Measurements from ENCODE around the gene CASZ1. TPM values are rescaled to one million over a fixed set of nuclear protein-coding genes. Genes with fewer than 3 reads are reported as not detected.

The CASZ1 gene
- total RNA-seq, 4 donors from 2014 or later: 39.1 to 215 (median 115) TPM

DNA sequence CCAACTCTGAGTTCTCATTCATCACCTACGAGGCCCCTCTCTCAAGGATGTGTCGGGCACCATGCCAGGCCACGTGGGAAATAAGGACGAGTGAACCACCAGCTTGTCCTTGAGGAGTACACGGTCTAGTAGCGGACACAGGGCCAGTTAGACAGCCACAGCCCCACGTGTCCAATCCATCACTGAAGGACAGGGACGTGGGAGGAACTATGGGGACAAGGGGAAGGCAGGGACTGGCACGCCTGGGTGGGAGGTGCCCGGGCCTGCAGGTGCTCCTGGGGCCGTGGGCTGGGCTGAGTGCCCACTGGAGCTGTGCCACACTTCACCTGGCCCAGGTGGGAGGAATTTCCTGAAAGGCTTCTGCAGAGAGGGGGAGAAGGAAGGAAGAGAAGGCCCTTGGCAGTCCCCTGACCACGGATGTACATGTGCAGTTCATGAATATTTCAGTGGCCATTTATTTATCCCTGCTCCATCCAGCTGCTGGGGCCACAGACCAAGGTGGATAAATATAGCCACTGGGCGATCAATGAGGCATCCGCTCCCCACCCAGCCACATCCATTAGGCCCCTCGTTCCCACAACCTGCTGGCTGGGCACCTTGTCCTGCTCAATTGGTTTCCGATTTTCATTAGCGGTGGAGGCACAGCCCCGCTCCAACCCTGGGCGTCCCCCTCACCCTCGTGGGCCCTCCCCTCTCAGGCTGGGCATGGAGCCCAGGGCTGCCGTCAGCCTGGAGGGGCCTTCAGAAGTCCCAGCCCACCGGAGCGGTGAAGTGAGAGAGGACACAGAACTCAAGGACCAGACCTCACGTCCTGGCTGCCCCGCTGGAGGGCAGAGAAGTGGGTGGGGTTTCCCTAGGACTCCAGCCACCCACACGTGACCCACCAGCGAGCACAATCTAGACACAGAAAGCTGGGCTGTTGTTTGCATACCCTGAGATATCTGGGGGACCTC, 59.5 kb downstream of the CASZ1 start:
- Histone ChIP-seq H3K27me3 (no peaks in the 10 kb centered on the region), H3K27ac (peak overlapping the region; percentile 44 to 75 (median 56)), H3K36me3 (no peaks in the 10 kb centered on the region), H3K4me1 (peaks cover 8 to 50% (median 34%) of the 10 kb centered on the region in 4 donors), H3K9me3 (no peaks in the 10 kb centered on the region), H3K4me3 (no peak overlapping the region)
- TF ChIP-seq POLR2A (IDR thresholded peaks at IDR 0.05): no peak
- TF ChIP-seq POLR2AphosphoS5 (IDR thresholded peaks at IDR 0.05): no peak
- TF ChIP-seq, protein P1, sequence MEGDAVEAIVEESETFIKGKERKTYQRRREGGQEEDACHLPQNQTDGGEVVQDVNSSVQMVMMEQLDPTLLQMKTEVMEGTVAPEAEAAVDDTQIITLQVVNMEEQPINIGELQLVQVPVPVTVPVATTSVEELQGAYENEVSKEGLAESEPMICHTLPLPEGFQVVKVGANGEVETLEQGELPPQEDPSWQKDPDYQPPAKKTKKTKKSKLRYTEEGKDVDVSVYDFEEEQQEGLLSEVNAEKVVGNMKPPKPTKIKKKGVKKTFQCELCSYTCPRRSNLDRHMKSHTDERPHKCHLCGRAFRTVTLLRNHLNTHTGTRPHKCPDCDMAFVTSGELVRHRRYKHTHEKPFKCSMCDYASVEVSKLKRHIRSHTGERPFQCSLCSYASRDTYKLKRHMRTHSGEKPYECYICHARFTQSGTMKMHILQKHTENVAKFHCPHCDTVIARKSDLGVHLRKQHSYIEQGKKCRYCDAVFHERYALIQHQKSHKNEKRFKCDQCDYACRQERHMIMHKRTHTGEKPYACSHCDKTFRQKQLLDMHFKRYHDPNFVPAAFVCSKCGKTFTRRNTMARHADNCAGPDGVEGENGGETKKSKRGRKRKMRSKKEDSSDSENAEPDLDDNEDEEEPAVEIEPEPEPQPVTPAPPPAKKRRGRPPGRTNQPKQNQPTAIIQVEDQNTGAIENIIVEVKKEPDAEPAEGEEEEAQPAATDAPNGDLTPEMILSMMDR (IDR thresholded peaks at IDR 0.05): no peak
- TF ChIP-seq EP300 (IDR thresholded peaks at IDR 0.05; ENCODE audit: low read depth): no peak
- WGBS, 2 donors (ENCODE audit: low coverage in 1 of 2): 0 to 34% methylated on average over 3 to 26 of the region's 27 CpGs
- DNase-seq: peak; percentile 39
- in situ Hi-C loops (cut with MboI; ENCODE audit: low pct_ligation_motif_present in 1 of 4, low pct_unique_long_range_greater_than_20kb in 1 of 4, low sequenced_read_pairs in 3 of 4): no loop called here
- intact Hi-C loops (cut with DNase I; ENCODE audit: low total_unique reads): loop anchor here (10.0 kb wide), 1 partner anchor 58 kb away; the partner anchor contains the start of gene CASZ1

DNA sequence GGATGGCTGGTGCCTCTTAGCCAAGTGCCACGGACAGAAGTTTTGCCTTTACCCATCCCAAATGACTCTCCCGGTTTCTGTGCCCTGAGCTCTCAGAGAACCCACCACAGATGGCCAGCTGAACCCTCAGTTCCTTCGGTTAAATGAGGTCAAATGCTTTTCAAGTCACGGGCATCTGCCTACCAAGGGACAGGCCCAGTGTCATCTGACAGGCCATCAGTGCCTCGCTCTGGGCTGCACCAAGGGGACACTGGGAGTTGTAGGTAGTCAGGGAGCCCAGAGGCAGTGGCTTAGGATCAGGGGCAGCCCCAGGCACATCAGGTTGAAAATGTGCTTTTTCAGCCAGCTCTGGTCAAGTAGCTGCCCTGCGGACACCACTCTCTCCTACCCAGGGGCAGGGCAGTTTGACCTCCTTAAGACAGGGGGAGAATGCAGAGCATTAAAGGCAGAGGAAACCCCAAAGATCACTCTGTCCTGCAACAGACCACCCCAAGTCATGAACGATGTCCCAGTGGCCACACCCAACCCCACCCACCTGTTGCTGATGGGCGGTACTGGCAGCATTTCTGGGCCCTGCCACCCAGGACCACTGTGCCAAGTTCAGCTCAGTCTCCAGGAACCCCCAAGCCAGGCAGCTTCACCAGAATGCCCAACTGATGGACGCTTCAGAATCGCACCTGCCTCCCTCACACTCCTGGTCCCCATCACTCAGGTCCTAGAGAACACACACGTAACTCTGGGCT, 60.7 kb downstream of the CASZ1 start:
- DNase-seq: no peak
- 58 to 80% methylated on average over 1 to 11 of the region's 11 CpGs for WGBS, 2 donors (ENCODE audit: low coverage in 1 of 2)
- Histone ChIP-seq H3K4me3 (no peak overlapping the region), H3K36me3 (no peaks in the 10 kb centered on the region), H3K4me1 (peaks cover 8 to 45% (median 33%) of the 10 kb centered on the region in 4 donors), H3K27me3 (no peaks in the 10 kb centered on the region), H3K27ac (no peak overlapping the region), H3K9me3 (no peaks in the 10 kb centered on the region)
- in situ Hi-C loops (cut with MboI; ENCODE audit: low pct_ligation_motif_present in 1 of 4, low pct_unique_long_range_greater_than_20kb in 1 of 4, low sequenced_read_pairs in 3 of 4) (no loop called here), intact Hi-C loops (cut with DNase I; ENCODE audit: low total_unique reads) (loop anchor here (10.0 kb wide), 1 partner anchor 59 kb away; the partner anchor contains the start of gene CASZ1)
- TF ChIP-seq POLR2AphosphoS5 (IDR thresholded peaks at IDR 0.05) (no peak), POLR2A (IDR thresholded peaks at IDR 0.05) (no peak), EP300 (IDR thresholded peaks at IDR 0.05; ENCODE audit: low read depth) (no peak)
- TF ChIP-seq, protein P1 (IDR thresholded peaks at IDR 0.05): no peak

GRCh38 chr1:10734962-10735544, 61.4 kb downstream of the CASZ1 start:
- Histone ChIP-seq H3K9me3 (no peaks in the 10 kb centered on the region), H3K4me1 (peaks cover 8 to 45% (median 33%) of the 10 kb centered on the region in 4 donors), H3K27me3 (no peaks in the 10 kb centered on the region), H3K36me3 (no peaks in the 10 kb centered on the region), H3K4me3 (no peak overlapping the region), H3K27ac (no peak overlapping the region)
- intact Hi-C loops (cut with DNase I; ENCODE audit: low total_unique reads) (loop anchor here (10.0 kb wide), 1 partner anchor 60 kb away; the partner anchor contains the start of gene CASZ1), in situ Hi-C loops (cut with MboI; ENCODE audit: low pct_ligation_motif_present in 1 of 4, low pct_unique_long_range_greater_than_20kb in 1 of 4, low sequenced_read_pairs in 3 of 4) (no loop called here)
- no peak for DNase-seq
- 65 to 91% methylated on average over 5 to 24 of the region's 24 CpGs for WGBS, 2 donors (ENCODE audit: low coverage in 1 of 2)
- TF ChIP-seq, protein P1 (IDR thresholded peaks at IDR 0.05): no peak
- TF ChIP-seq EP300 (IDR thresholded peaks at IDR 0.05; ENCODE audit: low read depth) (no peak), POLR2A (IDR thresholded peaks at IDR 0.05) (no peak), POLR2AphosphoS5 (IDR thresholded peaks at IDR 0.05) (no peak)
